ENCODE data around the gene SERTAD2. TPM values are rescaled to one million over a fixed set of nuclear protein-coding genes. Genes with fewer than 3 reads are reported as not detected.

SERTAD2 gene
- total and polyA plus RNA-seq, 9 donors: 9.9 to 26.8 (median 20.8) TPM

- Histone ChIP-seq H3K27ac (no peak overlapping the region), H3K4me3 (no peak overlapping the region), H3K4me1 (ENCODE audit: insufficient read depth) (no peaks in the 10 kb centered on the region), H3K36me3 (no peaks in the 10 kb centered on the region), H3K9me3 (no peaks in the 10 kb centered on the region), H3K27me3 (no peaks in the 10 kb centered on the region)
- WGBS, 3 donors: 82 to 86% (median 85%) methylated on average over 14 of the region's 14 CpGs
- intact Hi-C loops (cut with DNase I): no loop called here
- TF ChIP-seq POLR2A (IDR thresholded peaks at IDR 0.05) (no peak), EP300 (IDR thresholded peaks at IDR 0.05) (no peak), CTCF (IDR thresholded peaks at IDR 0.05) (no peak)
- no peak for DNase-seq
Measured at GRCh38 chr2:64627860-64628841, 25.6 kb downstream of the SERTAD2 start.

GRCh38 chr2:64626963-64627760, 26.6 kb downstream of the SERTAD2 start:
- Histone ChIP-seq H3K4me3 (no peak overlapping the region), H3K4me1 (ENCODE audit: insufficient read depth) (no peaks in the 10 kb centered on the region), H3K9me3 (no peaks in the 10 kb centered on the region), H3K27me3 (no peaks in the 10 kb centered on the region), H3K27ac (no peak overlapping the region), H3K36me3 (no peaks in the 10 kb centered on the region)
- no peak for TF ChIP-seq EP300 (IDR thresholded peaks at IDR 0.05)
- no peak for TF ChIP-seq CTCF (IDR thresholded peaks at IDR 0.05)
- no peak for TF ChIP-seq POLR2A (IDR thresholded peaks at IDR 0.05)
- intact Hi-C loops (cut with DNase I): no loop called here
- no peak for DNase-seq
- WGBS, 3 donors: 66 to 74% (median 72%) methylated on average over 27 of the region's 27 CpGs

DNA sequence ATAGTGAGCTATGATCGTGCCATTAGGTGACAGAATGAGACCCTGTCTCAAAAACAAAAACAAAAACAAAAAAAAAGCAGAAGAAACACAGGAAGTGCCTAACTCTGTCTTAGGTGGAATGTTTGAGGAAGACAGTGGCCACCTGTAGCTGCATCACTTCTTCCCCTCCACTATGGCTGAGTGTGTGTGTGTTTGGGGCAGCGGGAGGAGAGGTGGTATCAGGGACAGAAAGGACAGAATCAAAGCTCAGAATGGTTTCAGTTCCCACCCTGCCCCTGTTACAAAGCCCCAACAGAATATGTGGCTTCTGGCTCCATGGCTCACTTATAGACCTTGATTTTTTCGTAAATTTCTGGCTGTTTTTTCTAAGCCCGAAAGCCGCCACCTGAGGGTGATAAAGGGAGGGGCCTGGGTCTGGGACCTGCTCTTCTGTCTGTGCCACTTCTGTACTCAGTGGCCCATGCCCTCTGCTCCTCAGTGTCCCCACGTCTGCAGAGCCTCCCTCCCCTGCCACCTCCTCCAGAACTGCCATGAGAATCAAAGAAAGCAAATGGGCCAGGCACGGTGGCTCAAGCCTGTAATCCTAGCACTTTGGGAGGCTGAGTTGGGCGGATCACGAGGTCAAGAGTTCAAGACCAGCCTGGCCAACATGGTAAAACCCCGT, 27.4 kb downstream of the SERTAD2 start:
- no peak for DNase-seq
- 82 to 90% (median 82%) methylated on average over 10 of the region's 10 CpGs for WGBS, 3 donors

More for the DNA sequence above, 27.4 kb downstream of the SERTAD2 start:
- no peaks in the 10 kb centered on the region for H3K36me3 ChIP-seq
- no peak overlapping the region for H3K27ac ChIP-seq
- TF ChIP-seq EP300 (IDR thresholded peaks at IDR 0.05) (no peak), POLR2A (IDR thresholded peaks at IDR 0.05) (no peak), CTCF (IDR thresholded peaks at IDR 0.05) (no peak)
- H3K9me3 ChIP-seq: no peaks in the 10 kb centered on the region
- no peak overlapping the region for H3K4me3 ChIP-seq
- intact Hi-C loops (cut with DNase I): no loop called here
- H3K27me3 ChIP-seq: no peaks in the 10 kb centered on the region
- no peaks in the 10 kb centered on the region for H3K4me1 ChIP-seq (ENCODE audit: insufficient read depth)
